HepG2 (cell line): ENCODE results near the gene SSBP4. TPM values are rescaled to one million over a fixed set of nuclear protein-coding genes. Genes with fewer than 3 reads are reported as not detected.

Experiments
- ATF3 ChIP-seq: sonication (generic); formaldehyde crosslinking; IDR thresholded peaks from 2 replicates; pipeline ENCODE4 v1.4.0; 2020; ENCODE audit warnings: missing genetic modification reagents
- ATF7 ChIP-seq, 2 experiments: fragments of 450-650 bp in 1 of 2; sonication (generic) in 1 of 2; formaldehyde crosslinking in 1 of 2; IDR thresholded peaks; 2 replicates each; pipeline versions ENCODE4 v1.4.0 to v1.6.1; 2016 to 2020; ENCODE audit warnings: antibody characterized with exemption in 1 of 2, mild to moderate bottlenecking in 1 of 2, missing genetic modification reagents in 1 of 2
- ELF3 ChIP-seq: IDR thresholded peaks from 2 replicates; pipeline ENCODE4 v1.6.1; 2016; ENCODE audit warnings: missing genetic modification reagents, missing compliant biosample characterization
- GABPB1 ChIP-seq: IDR thresholded peaks from 2 replicates; pipeline ENCODE4 v1.6.1; 2016; ENCODE audit warnings: mild to moderate bottlenecking, missing genetic modification reagents, moderate library complexity, missing compliant biosample characterization
- HNF4A ChIP-seq: sonication (generic); formaldehyde crosslinking; IDR thresholded peaks from 2 replicates; pipeline ENCODE4 v1.4.0; 2020; ENCODE audit warnings: missing genetic modification reagents
- MNT ChIP-seq: fragments of 450-650 bp; IDR thresholded peaks from 2 replicates; pipeline ENCODE4 v1.6.1; 2016
- NFATC3 ChIP-seq: sonication (generic); formaldehyde crosslinking; IDR thresholded peaks from 2 replicates; pipeline ENCODE4 v1.5.1; 2020; ENCODE audit warnings: mild to moderate bottlenecking, missing genetic modification reagents
- NR0B2 ChIP-seq: sonication (generic); formaldehyde crosslinking; IDR thresholded peaks from 2 replicates; pipeline ENCODE4 v1.4.0; 2020; ENCODE audit warnings: mild to moderate bottlenecking, missing genetic modification reagents
- NR1H2 ChIP-seq: sonication (generic); formaldehyde crosslinking; IDR thresholded peaks from 2 replicates; pipeline ENCODE4 v1.8.1; 2022; ENCODE audit warnings: low read depth, missing genetic modification reagents, borderline replicate concordance
- TAF1 ChIP-seq: sonication (generic); formaldehyde crosslinking; IDR thresholded peaks from 2 replicates; pipeline ENCODE4 v1.4.0; 2020; ENCODE audit warnings: missing genetic modification reagents
- TAF15 ChIP-seq: fragments of 200-400 bp; formaldehyde crosslinking; IDR thresholded peaks from one replicate; pipeline ENCODE4 v1.6.1; 2018; ENCODE audit warnings: mild to moderate bottlenecking, low read depth, low read length; ENCODE audit not compliant: poor library complexity, severe bottlenecking
- TCF7 ChIP-seq: sonication (generic); IDR thresholded peaks from 2 replicates; pipeline ENCODE4 v1.6.1; 2016; ENCODE audit warnings: antibody characterized with exemption, low read depth
- ZNF75D ChIP-seq: sonication (generic); formaldehyde crosslinking; IDR thresholded peaks from 2 replicates; pipeline ENCODE4 v1.8.1; 2023; ENCODE audit warnings: missing genetic modification reagents, mild to moderate bottlenecking, borderline replicate concordance
- polyA plus RNA-seq, 8 experiments: library from polyadenylated mRNA; depleted of rRNA in 3 of 8; stranded (reverse) in 7 of 8; unstranded in 1 of 8; fragments of >200 nt; fragmentation: Illumina TruSeq in 4 of 8; extraction: Trizol in 4 of 8; gene quantifications; 2 replicates each; pipeline versions ENCODE4 v1.2.1 to v1.2.3, GENCODE V29; 2011 to 2016; ENCODE audit warnings: low read depth in 4 of 8, missing spikeins in 1 of 8, mixed read lengths in 1 of 8; ENCODE audit not compliant: insufficient read depth in 1 of 8
- total RNA-seq, 5 experiments: library from RNA; depleted of rRNA; stranded (reverse); fragments of >200 nt; fragmentation: Illumina TruSeq; extraction: Trizol; gene quantifications; 2 replicates each; pipeline ENCODE4 v1.2.3, GENCODE V29; 2016; ENCODE audit warnings: low read depth in 1 of 5
- TF ChIP-seq, protein P1 (sequence below): IDR thresholded peaks from 2 replicates; pipeline ENCODE4 v1.6.1; 2016; ENCODE audit warnings: low read depth
- TF ChIP-seq, protein P2 (sequence below): sonication (generic); formaldehyde crosslinking; IDR thresholded peaks from 2 replicates; pipeline ENCODE4 v1.4.0; 2020; ENCODE audit warnings: missing genetic modification reagents, borderline replicate concordance
- TF ChIP-seq, protein P3 (sequence below): sonication (generic); formaldehyde crosslinking; IDR thresholded peaks from 2 replicates; pipeline ENCODE4 v1.4.0; 2020; ENCODE audit warnings: missing genetic modification reagents

SSBP4 gene
- total and polyA plus RNA-seq, 2 of the 13 experiments (the other 11 are each of a cell fraction or from before 2014, with no cell fraction given): 20.8 to 39.5 TPM

DNA sequence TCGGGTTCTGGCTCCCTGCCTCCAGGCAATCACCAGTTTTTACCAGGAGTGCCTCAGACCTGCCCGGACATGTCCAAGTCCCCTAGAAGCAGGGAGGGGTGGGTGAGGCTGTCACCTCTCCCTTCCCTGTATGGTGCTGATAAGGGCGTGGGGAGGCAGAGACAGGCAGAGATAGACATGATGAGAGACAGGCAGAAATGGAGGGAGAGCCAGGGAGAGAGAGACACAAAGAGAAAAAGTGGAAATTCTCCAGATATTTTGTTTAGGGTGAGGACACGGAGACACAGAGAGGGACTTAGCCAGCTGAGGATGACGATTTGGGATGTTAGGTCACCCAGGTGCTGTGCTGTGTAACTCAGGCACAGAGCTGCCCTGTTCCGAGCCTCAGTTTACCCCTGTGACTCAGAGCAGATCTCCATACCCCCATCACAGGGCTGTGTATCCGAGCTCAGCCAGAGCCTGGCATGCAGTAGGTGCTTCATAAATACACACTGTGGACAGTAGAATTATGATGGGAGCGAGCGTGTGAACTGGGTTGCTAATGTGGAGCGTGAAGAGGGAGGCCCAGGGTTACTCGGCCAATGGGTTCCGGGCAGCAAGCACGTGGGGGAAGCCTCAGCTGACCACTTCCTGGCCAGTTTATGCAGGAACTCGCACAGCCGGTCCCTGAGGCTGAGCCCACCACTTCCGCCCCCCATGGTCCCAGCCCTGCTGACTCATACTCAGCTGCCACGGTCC, 45.1 kb upstream of the SSBP4 start (continued):
- TF ChIP-seq MNT (peak; percentile 81), HNF4A (CRISPR knock-in tag) (peak; percentile 49; the same call in 1 of the 2 replicates), NR1H2 (no peak; the same call in 1 of the 2 replicates), NR0B2 (0 out of 2 replicates have a peak, but pooled peaks have one; percentile 71), TCF7 (peak; percentile 38; the same call in 1 of the 2 replicates), NFATC3 (no peak), GABPB1 (peak; percentile 92), TAF15 (no peak), ZNF75D (CRISPR knock-in tag) (no peak), ATF7 (IDR thresholded peaks at IDR 0.05) (no peak), ATF7 (CRISPR knock-in tag; IDR thresholded peaks at IDR 0.05) (no peak; the same call in 1 of the 2 replicates), TAF1 (CRISPR knock-in tag) (peak; percentile 64; the same call in 1 of the 2 replicates), ELF3 (peak; percentile 94), ATF3 (CRISPR knock-in tag) (peak; percentile 97)
- TF ChIP-seq, protein P1, sequence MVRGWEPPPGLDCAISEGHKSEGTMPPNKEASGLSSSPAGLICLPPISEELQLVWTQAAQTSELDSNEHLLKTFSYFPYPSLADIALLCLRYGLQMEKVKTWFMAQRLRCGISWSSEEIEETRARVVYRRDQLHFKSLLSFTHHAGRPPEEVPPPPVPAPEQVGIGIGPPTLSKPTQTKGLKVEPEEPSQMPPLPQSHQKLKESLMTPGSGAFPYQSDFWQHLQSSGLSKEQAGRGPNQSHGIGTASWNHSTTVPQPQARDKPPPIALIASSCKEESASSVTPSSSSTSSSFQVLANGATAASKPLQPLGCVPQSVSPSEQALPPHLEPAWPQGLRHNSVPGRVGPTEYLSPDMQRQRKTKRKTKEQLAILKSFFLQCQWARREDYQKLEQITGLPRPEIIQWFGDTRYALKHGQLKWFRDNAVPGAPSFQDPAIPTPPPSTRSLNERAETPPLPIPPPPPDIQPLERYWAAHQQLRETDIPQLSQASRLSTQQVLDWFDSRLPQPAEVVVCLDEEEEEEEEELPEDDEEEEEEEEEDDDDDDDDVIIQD: no peak
- TF ChIP-seq, protein P2, sequence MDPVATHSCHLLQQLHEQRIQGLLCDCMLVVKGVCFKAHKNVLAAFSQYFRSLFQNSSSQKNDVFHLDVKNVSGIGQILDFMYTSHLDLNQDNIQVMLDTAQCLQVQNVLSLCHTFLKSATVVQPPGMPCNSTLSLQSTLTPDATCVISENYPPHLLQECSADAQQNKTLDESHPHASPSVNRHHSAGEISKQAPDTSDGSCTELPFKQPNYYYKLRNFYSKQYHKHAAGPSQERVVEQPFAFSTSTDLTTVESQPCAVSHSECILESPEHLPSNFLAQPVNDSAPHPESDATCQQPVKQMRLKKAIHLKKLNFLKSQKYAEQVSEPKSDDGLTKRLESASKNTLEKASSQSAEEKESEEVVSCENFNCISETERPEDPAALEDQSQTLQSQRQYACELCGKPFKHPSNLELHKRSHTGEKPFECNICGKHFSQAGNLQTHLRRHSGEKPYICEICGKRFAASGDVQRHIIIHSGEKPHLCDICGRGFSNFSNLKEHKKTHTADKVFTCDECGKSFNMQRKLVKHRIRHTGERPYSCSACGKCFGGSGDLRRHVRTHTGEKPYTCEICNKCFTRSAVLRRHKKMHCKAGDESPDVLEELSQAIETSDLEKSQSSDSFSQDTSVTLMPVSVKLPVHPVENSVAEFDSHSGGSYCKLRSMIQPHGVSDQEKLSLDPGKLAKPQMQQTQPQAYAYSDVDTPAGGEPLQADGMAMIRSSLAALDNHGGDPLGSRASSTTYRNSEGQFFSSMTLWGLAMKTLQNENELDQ (CRISPR knock-in tag): no peak
- TF ChIP-seq, protein P3, sequence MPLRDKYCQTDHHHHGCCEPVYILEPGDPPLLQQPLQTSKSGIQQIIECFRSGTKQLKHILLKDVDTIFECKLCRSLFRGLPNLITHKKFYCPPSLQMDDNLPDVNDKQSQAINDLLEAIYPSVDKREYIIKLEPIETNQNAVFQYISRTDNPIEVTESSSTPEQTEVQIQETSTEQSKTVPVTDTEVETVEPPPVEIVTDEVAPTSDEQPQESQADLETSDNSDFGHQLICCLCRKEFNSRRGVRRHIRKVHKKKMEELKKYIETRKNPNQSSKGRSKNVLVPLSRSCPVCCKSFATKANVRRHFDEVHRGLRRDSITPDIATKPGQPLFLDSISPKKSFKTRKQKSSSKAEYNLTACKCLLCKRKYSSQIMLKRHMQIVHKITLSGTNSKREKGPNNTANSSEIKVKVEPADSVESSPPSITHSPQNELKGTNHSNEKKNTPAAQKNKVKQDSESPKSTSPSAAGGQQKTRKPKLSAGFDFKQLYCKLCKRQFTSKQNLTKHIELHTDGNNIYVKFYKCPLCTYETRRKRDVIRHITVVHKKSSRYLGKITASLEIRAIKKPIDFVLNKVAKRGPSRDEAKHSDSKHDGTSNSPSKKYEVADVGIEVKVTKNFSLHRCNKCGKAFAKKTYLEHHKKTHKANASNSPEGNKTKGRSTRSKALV (CRISPR knock-in tag): 0 out of 2 replicates have a peak, but pooled peaks have one; percentile 30
